Peyer's patch (tissue), 4 donors: ENCODE results near the gene PABPN1L.

Source experiments
- POLR2A ChIP-seq, 2 donors: fragments of 450-650 bp; IDR thresholded peaks; one replicate each; pipeline ENCODE4 v1.5.1; 2017; ENCODE audit warnings: antibody characterized with exemption in 2 of 2, mild to moderate bottlenecking in 2 of 2, moderate library complexity in 2 of 2
- TF ChIP-seq, protein P1 (sequence below), 6 experiments: fragments of 450-650 bp in 4 of 6; fragments of 200-600 bp in 2 of 6; sonication (generic) in 1 of 6; IDR thresholded peaks; one replicate each; pipeline ENCODE4 v1.5.1; 2017 to 2019; ENCODE audit warnings: antibody characterized with exemption in 6 of 6, mild to moderate bottlenecking in 3 of 6, moderate library complexity in 1 of 6

GRCh38 chr16:88819126-88819525 lies 47.3 kb downstream of the PABPN1L start:
- TF ChIP-seq, protein P1, sequence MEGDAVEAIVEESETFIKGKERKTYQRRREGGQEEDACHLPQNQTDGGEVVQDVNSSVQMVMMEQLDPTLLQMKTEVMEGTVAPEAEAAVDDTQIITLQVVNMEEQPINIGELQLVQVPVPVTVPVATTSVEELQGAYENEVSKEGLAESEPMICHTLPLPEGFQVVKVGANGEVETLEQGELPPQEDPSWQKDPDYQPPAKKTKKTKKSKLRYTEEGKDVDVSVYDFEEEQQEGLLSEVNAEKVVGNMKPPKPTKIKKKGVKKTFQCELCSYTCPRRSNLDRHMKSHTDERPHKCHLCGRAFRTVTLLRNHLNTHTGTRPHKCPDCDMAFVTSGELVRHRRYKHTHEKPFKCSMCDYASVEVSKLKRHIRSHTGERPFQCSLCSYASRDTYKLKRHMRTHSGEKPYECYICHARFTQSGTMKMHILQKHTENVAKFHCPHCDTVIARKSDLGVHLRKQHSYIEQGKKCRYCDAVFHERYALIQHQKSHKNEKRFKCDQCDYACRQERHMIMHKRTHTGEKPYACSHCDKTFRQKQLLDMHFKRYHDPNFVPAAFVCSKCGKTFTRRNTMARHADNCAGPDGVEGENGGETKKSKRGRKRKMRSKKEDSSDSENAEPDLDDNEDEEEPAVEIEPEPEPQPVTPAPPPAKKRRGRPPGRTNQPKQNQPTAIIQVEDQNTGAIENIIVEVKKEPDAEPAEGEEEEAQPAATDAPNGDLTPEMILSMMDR (IDR thresholded peaks at IDR 0.05), result no peak
- no peak for TF ChIP-seq POLR2A (IDR thresholded peaks at IDR 0.05)
